OCI-LY7 (cell line): Measurements from ENCODE around the gene DYNLT5. TPM values are rescaled to one million over a fixed set of nuclear protein-coding genes. Genes with fewer than 3 reads are reported as not detected.
A peak's percentile ranks its signal among the peaks of the same experiment; 100 is the strongest.

ENCODE experiments used
- BruUV-seq: library from RNA; stranded (reverse); fragments of 400-500 nt; replicated peaks from 2 replicates; lab custom pipeline; 2021; lab: Mats Ljungman, UMichigan
- CTCF ChIA-PET: fragments of 300-600 bp; sonication (Branson Sonifier 250); formaldehyde crosslinking; loops from one replicate; lab custom pipeline; 2022; ENCODE audit warnings: antibody characterized with exemption; ENCODE audit not compliant: unreplicated experiment; lab: Charles Lee
- POLR2A ChIA-PET: fragments of 300-600 bp; sonication (Branson Sonifier 250); formaldehyde crosslinking; loops from one replicate; lab custom pipeline; 2022; ENCODE audit warnings: antibody characterized with exemption; lab: Charles Lee
- DNase-seq: peaks from one replicate; pipeline ENCODE4 v3.0.0-alpha.2; 2015; ENCODE audit warnings: low spot score
- H2AFZ ChIP-seq: fragments of 200-600 bp; sonication (generic), shearing (Covaris generic); 2 replicates; pipeline ENCODE4 v1.6.1; 2014; ENCODE audit warnings: mild to moderate bottlenecking, antibody characterized with exemption, low read length, moderate library complexity
- H3K27ac ChIP-seq: fragments of 200-600 bp; sonication (generic); 2 replicates; pipeline ENCODE4 v1.5.1; 2014; ENCODE audit warnings: mixed run types, low read depth, mild to moderate bottlenecking, moderate library complexity, low read length, inconsistent platforms; ENCODE audit not compliant: poor library complexity, severe bottlenecking
- H3K36me3 ChIP-seq: fragments of 200-600 bp; sonication (generic); 2 replicates; pipeline ENCODE4 v1.6.1; 2014; ENCODE audit warnings: mild to moderate bottlenecking, antibody characterized with exemption, low read length, moderate library complexity, mixed read lengths; ENCODE audit not compliant: insufficient read depth
- H3K4me1 ChIP-seq: fragments of 200-600 bp; sonication (generic); 2 replicates; pipeline ENCODE4 v1.5.1; 2014; ENCODE audit warnings: mild to moderate bottlenecking, low read length; ENCODE audit not compliant: insufficient read depth, poor library complexity, severe bottlenecking
- H3K4me2 ChIP-seq: fragments of 200-600 bp; sonication (generic); 2 replicates; pipeline ENCODE4 v1.6.1; 2014; ENCODE audit warnings: mild to moderate bottlenecking, low read length
- H3K4me3 ChIP-seq: fragments of 200-600 bp; sonication (generic); 2 replicates; pipeline ENCODE4 v1.5.1; 2014; ENCODE audit warnings: mild to moderate bottlenecking, low read depth, low read length; ENCODE audit not compliant: poor library complexity, severe bottlenecking
- H3K79me2 ChIP-seq: fragments of 200-600 bp; sonication (generic); 2 replicates; pipeline ENCODE4 v1.6.1; 2016; ENCODE audit warnings: low read depth, mild to moderate bottlenecking, low read length, moderate library complexity, mixed read lengths; ENCODE audit not compliant: insufficient read depth
- H3K9me2 ChIP-seq: fragments of 200-600 bp; sonication (generic); 2 replicates; pipeline ENCODE4 v1.6.1; 2016; ENCODE audit warnings: mild to moderate bottlenecking, low read length, mixed read lengths; ENCODE audit not compliant: insufficient read depth
- H3K9me3 ChIP-seq: fragments of 200-600 bp; sonication (generic); 2 replicates; pipeline ENCODE4 v1.6.1; 2014; ENCODE audit warnings: mild to moderate bottlenecking, mixed run types, low read length, mixed read lengths
- H4K20me1 ChIP-seq: fragments of 200-600 bp; sonication (generic); 2 replicates; pipeline ENCODE4 v1.6.1; 2014; ENCODE audit warnings: mild to moderate bottlenecking, antibody characterized with exemption, low read length, moderate library complexity, mixed read lengths; ENCODE audit not compliant: insufficient read depth
- CTCF ChIP-seq: fragments of 200-600 bp; sonication (generic); conservative IDR thresholded peaks from 2 replicates; pipeline ENCODE4 v1.5.1; 2014; ENCODE audit warnings: mild to moderate bottlenecking, antibody characterized with exemption, low read length, moderate library complexity, mixed read lengths
- EZH2phosphoT487 ChIP-seq: fragments of 200-600 bp; sonication (generic); IDR thresholded peaks from 2 replicates; pipeline ENCODE4 v1.6.1; 2018; ENCODE audit warnings: low read depth, borderline replicate concordance, mild to moderate bottlenecking, mixed run types, antibody characterized with exemption, low read length, moderate library complexity, mixed read lengths
- intact Hi-C: fragments of 100-400 bp; cut with micrococcal nuclease; formaldehyde crosslinking; loops from one replicate; pipeline ENCODE4 v1.10.0; 2022; ENCODE audit not compliant: unreplicated experiment
- total RNA-seq, 2 experiments: library from RNA; depleted of rRNA in 1 of 2; stranded (reverse); fragments of >200 nt in 1 of 2; shearing (Covaris generic) in 1 of 2; gene quantifications; 2 replicates each; pipeline ENCODE4 v1.2.3, GENCODE V29; 2014 to 2022

DYNLT5 gene
- total RNA-seq, 2 experiments from 2014 or later = 0.66 TPM; not detected in 1

GRCh38 chr1:66705110-66705509 is 47.1 kb upstream of the DYNLT5 start:
- CTCF ChIA-PET = no interaction called here

GRCh38 chr1:66711420-66711819 is 40.8 kb upstream of the DYNLT5 start:
- H3K9me3 ChIP-seq = no peaks in the 10 kb centered on the region
- no peaks in the 10 kb centered on the region for H3K36me3 ChIP-seq
- DNase-seq = no peak
- CTCF ChIA-PET = no interaction called here
- intact Hi-C loops = no loop called here
- POLR2A ChIA-PET = no interaction called here
- TF ChIP-seq EZH2phosphoT487 (no peak), CTCF (peak; percentile 46; the same call in 1 of the 2 replicates)
- no peaks in the 10 kb centered on the region for H3K4me1 ChIP-seq
- H3K4me2 ChIP-seq = no peak overlapping the region
- H3K9me2 ChIP-seq = no peaks in the 10 kb centered on the region
- H3K27ac ChIP-seq = no peak overlapping the region
- no peak overlapping the region for H2AFZ ChIP-seq
- H4K20me1 ChIP-seq = no peaks in the 10 kb centered on the region
- no TSS peak for BruUV-seq
- H3K4me3 ChIP-seq = no peak overlapping the region
- no peaks in the 10 kb centered on the region for H3K79me2 ChIP-seq

More at GRCh38 chr1:66705110-66705509, 47.1 kb upstream of the DYNLT5 start:
- intact Hi-C loops = no loop called here
- Histone ChIP-seq H3K79me2 (no peaks in the 10 kb centered on the region), H4K20me1 (no peaks in the 10 kb centered on the region), H3K4me1 (no peaks in the 10 kb centered on the region), H2AFZ (no peak overlapping the region), H3K9me2 (no peaks in the 10 kb centered on the region), H3K9me3 (no peaks in the 10 kb centered on the region), H3K4me2 (no peak overlapping the region), H3K4me3 (no peak overlapping the region), H3K36me3 (no peaks in the 10 kb centered on the region), H3K27ac (no peak overlapping the region)
- no peak for TF ChIP-seq EZH2phosphoT487
- no peak for TF ChIP-seq CTCF
- DNase-seq = no peak
- POLR2A ChIA-PET = no interaction called here
- no TSS peak for BruUV-seq

- intact Hi-C loops = no loop called here
- no peaks in the 10 kb centered on the region for H4K20me1 ChIP-seq
- no peak overlapping the region for H3K4me2 ChIP-seq
- BruUV-seq = no TSS peak
- TF ChIP-seq CTCF (no peak), EZH2phosphoT487 (no peak)
- no peaks in the 10 kb centered on the region for H3K9me2 ChIP-seq
- H3K79me2 ChIP-seq = no peaks in the 10 kb centered on the region
- H3K27ac ChIP-seq = no peak overlapping the region
- no peaks in the 10 kb centered on the region for H3K36me3 ChIP-seq
- DNase-seq = no peak
- H3K4me3 ChIP-seq = no peak overlapping the region
- no peak overlapping the region for H2AFZ ChIP-seq
- no peaks in the 10 kb centered on the region for H3K4me1 ChIP-seq
- ChIA-PET CTCF (no interaction called here), POLR2A (no interaction called here)
- no peaks in the 10 kb centered on the region for H3K9me3 ChIP-seq
Measured at GRCh38 chr1:66712839-66713238, 39.4 kb upstream of the DYNLT5 start.
